ENCODE measurements around the gene GTF2IRD1.
"Not testable (repeated sequence)": the region's sequence is repeated elsewhere in the genome, so short reads cannot be mapped to it uniquely, and the experiment has no call there.

The GTF2IRD1 gene

GRCh38 chr7:74493295-74493694, 39.6 kb downstream of the GTF2IRD1 start:
- DNase-seq (ENCODE audit: low read depth): no peak

GRCh38 chr7:74494076-74494548, 40.4 kb downstream of the GTF2IRD1 start:
- no peak for DNase-seq (ENCODE audit: low read depth)

DNA sequence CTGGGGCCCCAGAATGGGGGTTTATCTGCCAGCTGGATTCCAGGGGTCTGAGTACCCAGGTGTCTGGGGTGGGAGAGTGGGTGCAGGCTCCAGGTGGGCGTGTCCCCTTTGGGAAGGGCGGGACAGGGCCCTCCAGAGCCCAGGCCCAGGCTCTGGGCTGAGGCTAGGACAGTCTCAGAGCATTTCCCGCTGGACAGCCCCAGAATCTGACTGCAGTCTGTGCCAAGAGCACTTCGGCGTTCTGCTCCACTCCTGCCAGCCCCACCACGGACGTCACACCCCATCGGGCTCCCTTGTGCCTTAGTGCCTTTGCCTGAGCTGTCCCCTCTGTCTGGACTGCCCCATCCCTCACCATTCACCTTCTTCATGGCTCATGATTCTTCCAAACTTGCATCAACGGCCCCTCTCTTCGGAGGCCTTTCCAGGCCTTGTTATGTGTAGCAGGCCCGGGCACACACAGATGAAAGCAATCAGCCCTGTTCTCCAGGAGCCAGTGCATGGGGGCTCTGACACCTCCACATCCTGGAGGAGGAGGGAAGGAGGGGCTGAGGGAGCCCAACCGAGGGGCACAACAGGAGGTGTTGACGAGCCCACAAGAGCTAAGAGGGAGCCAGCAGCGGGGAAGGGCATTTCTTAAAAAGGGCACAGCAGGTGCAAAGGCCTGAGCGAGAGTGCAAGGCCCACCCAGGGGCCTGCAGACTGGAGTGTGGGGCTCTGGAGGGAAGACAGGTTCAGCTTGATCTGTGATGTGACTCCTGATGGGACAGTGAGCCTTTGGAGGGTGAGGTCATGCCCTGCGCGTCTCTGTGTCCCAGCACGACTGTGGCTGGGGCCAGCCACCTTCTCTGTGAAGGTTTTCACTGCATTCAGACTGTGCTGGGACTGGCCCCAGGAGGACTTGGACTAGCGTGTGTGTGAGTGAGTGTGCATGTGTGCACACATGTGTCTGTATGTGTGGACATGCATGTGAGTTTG, 41.7 kb downstream of the GTF2IRD1 start:
- DNase-seq (ENCODE audit: low read depth): no peak

- no peak for DNase-seq (ENCODE audit: low read depth)
Observed at GRCh38 chr7:74496272-74496671, 42.6 kb downstream of the GTF2IRD1 start.

- not testable (repeated sequence) for DNase-seq (ENCODE audit: low read depth)
Observed at GRCh38 chr7:74496773-74497172, 43.1 kb downstream of the GTF2IRD1 start.

GRCh38 chr7:74498354-74498753, 44.6 kb downstream of the GTF2IRD1 start:
- no peak for DNase-seq (ENCODE audit: low read depth)

DNA sequence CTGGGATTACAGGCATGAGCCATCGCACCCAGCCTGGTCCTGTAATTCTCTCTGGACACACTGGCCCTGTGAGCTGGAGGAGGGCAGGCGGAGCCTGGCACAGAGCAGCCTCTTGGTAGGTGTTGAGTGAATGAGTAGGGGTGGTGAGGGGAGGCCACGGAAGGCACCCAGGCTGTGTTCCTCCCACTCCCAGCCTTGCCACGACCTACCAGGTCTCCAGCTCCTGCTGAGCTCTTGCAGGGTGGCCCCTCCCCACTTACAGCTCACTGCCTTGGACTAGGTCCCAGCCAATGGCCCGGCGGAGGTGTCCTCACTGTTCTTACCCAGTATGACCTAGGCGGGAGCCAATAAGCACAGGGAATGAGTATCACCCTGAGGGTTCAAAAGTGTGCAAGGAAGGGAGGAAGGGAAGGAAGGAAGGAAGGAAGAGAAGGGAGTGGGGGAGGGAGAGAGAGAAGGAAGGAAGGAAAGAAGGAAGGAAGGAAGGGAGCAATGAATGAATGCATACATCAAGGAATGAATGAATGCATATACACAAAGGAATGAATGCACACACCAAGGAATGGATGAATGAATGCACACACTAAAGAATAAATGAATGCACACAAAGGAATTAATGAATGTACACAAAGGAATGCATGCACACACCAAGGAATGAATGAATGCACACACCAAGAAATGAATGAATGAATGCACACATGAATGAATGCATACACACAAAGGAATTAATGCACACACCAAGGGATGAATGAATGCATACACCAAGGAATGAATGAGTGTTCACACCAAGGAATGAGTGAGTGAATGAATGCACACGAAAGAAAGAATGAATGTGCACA, 45.5 kb downstream of the GTF2IRD1 start:
- no peak for DNase-seq (ENCODE audit: low read depth)

DNA sequence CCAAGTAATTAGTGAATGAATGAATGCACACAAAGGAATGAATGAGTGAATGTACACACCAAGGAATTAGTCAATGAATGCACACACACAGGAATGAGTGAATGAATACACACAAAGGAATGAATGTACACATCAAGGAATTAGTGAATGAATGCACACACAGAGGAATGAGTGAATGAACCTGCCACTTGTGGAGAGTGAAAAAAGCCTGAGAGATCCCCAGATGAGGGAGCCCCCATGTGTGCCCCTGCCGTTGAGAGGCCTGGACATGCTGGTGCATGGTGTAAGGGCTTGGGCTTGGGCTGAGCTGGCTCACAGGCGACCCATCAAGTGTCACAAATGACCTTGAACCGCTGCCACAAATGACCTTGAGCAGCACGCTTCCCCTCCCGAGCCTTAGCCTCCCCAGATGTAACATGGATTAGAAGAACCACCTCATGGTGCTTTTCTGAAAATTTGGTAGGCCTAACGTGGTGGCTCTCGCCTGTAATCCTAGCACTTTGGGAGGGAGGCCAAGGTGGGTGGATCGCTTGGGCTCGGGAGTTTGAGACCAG, 46.2 kb downstream of the GTF2IRD1 start:
- DNase-seq (ENCODE audit: low read depth): no peak

DNA sequence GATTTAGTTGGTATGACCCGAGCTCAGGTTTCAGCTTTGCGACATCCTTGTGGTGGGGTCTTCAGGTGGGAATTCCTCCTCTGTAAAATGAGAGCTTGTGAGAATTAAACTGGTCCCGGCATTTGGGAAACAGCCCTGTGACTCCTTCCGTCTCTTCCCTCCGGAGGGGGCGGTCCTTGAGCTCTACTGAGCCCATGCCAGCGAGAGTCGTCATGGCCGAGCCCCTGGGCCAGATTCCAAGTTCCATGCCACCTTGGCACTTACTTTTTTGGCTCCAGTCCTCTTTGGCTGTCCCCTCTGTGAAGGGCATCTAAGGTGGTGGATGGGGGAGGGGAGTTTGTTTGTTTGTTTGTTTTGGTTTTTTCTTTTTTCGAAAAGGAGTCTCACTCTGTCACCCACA, 47.6 kb downstream of the GTF2IRD1 start:
- no peak for DNase-seq (ENCODE audit: low read depth)

- DNase-seq (ENCODE audit: low read depth): no peak
Observed at GRCh38 chr7:74502216-74502891, 48.6 kb downstream of the GTF2IRD1 start.

DNA sequence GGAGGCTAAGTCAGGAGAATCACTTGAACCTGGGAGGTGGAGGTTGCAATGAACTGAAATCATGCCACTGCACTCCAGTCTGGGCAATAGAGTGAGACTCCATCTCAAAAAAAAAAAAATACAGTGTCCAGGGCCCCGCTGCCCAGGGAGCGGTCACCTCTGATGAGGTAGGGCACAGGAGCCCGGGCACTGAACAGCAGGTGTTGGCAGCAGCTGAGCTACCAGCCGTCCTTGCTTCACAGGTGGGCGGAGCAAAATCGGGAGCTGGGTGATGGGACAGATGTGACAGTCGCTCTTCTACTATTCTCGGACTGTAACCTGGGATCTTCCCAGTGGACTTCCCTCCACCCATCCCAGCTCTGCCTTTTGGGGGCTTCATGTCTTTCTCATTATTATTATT, 49.4 kb downstream of the GTF2IRD1 start:
- DNase-seq (ENCODE audit: low read depth): no peak

- no peak for DNase-seq (ENCODE audit: low read depth)
Observed at GRCh38 chr7:74503943-74504342, 50.2 kb downstream of the GTF2IRD1 start.

- no peak for DNase-seq (ENCODE audit: low read depth)
Observed at GRCh38 chr7:74505471-74506324, 52.0 kb downstream of the GTF2IRD1 start.

- DNase-seq (ENCODE audit: low read depth): no peak
Observed at GRCh38 chr7:74506325-74506724, 52.6 kb downstream of the GTF2IRD1 start.

GRCh38 chr7:74507538-74508319, 54.0 kb downstream of the GTF2IRD1 start:
- DNase-seq (ENCODE audit: low read depth): no peak

- DNase-seq (ENCODE audit: low read depth): not testable (repeated sequence)
Observed at GRCh38 chr7:74509453-74509852, 55.7 kb downstream of the GTF2IRD1 start.

DNA sequence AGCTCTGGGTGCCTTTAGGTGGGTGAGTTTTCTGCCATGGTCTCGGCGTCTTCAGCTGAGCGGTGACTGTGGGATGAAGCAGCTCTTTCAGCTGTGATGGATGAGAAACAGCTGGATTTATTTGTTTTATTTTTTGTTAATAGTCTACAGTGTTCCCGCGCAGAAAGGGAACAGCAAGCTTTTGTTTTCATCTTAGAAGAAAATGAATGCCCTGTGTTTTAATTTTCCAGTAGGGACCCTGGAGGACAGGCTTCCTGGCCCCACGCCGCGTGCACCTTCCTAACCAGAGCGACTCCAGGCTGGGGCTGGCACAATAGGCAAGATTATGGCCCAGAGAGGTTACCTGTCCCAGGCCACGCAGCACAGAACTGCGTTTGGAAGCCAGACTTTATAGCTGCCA, 57.6 kb downstream of the GTF2IRD1 start:
- DNase-seq (ENCODE audit: low read depth): no peak

- no peak for DNase-seq (ENCODE audit: low read depth)
Observed at GRCh38 chr7:74512762-74513161, 59.1 kb downstream of the GTF2IRD1 start.

DNA sequence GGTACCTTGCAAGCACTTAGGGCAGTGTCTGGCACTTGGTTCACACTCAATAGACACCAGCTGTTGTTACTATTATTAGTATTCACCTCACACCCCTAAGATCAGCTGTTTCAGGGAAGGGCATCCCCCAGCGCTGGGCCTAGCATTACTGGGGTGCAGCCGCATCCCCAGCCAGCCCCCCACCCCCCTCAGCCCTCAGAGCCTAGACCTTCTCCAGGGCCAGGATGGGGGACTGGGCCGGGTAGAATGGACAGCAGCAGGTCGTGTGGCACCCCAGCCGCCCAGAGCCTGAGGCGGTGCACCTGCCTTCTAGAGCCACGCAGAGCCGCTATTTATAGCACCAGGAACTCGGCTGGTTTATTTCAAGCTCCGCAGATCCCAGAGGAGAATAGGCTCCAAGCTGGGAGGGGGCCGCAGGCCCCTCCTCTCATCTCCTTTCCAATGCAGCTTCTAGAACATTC, 60.5 kb downstream of the GTF2IRD1 start:
- DNase-seq (ENCODE audit: low read depth): no peak

GRCh38 chr7:74515276-74515675, 61.6 kb downstream of the GTF2IRD1 start:
- DNase-seq (ENCODE audit: low read depth): no peak

All from activated T-cell treated with anti-CD3 and anti-CD28 coated beads for 1 hour (primary cell).